ENCODE data around the gene MCAT.
"Not testable (repeated sequence)": the region's sequence is repeated elsewhere in the genome, so short reads cannot be mapped to it uniquely, and the experiment has no call there.

MCAT gene

GRCh38 chr22:43154887-43155536 lies 11.8 kb upstream of the MCAT start:
- no peak for DNase-seq (ENCODE audit: low read depth in 4 of 4, low spot score in 1 of 4)

- no peak for DNase-seq (ENCODE audit: low read depth in 4 of 4, low spot score in 1 of 4)
Observed at GRCh38 chr22:43153899-43154298, 10.7 kb upstream of the MCAT start.

DNA sequence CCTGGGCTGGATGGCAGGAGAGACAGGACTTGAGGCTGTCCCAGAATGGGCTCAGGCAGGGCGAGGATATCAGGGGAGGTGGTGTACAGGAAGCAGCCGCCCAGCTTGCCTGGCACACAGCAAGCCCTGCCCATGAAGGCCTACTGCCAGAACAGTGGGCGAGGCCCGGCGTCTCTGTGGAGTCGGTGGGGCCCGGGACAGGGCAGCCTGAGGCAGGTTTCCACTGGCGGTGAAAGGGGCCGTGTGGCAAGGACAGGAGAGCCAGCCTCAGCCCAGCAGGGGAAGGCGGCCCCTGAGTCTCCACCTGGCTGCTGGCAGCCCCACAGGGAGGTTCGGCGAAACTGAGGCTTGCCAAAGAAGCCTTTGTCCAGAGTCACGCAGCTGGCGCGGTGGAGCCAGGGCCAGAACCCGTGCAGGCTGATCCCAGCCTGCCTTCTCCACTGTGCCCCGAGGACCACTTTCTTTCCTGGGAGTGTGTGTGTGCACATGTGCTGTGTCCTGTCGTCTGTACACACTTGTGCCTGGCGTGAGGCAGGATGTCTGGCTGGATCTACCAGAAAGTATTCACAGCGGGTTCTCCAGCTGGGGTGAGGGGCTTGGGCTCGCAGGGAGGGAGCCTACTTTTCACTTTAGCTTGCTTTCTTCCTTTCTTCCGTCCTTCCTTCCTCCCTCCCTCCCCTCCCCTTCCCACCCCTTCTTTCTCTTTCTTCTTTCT lies 9.3 kb upstream of the MCAT start:
- peak; percentile 25 to 43 (median 30) for DNase-seq (ENCODE audit: low read depth in 4 of 4, low spot score in 1 of 4)

- no peak for DNase-seq (ENCODE audit: low read depth in 4 of 4, low spot score in 1 of 4)
Observed at GRCh38 chr22:43152003-43152356, 8.8 kb upstream of the MCAT start.

- DNase-seq (ENCODE audit: low read depth in 4 of 4, low spot score in 1 of 4): peak; percentile 28 to 44 (median 42)
Observed at GRCh38 chr22:43151251-43152002, 8.2 kb upstream of the MCAT start, which contains the start of gene TSPO. TSS of gene TSPO (plus strand) at chr22:43151559. CDS start at chr22:43159239, 7,680 bp downstream.

DNA sequence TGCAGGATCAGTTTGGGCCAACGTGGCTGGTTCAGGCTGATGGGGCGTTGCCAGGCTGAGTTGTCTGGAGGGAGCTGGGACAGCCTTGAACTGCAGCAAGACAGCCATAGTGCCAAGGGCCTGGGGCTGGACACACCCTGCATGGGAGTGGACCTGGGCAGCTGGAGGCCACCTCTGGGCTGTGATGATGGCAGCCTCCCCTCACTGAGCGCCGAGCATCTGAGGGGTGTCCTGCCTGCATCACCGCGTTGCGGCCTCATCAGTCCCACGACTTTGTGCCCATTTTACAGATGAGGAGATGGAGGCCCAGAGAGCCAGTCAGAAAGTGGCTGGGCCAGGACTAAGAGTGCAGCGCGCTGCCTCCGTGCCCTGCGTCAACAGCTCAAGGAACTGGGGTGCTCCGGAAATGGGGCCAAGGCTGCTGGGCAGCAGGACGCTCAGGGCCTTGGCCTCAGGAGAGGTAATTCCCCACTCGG lies 7.6 kb upstream of the MCAT start:
- DNase-seq (ENCODE audit: low read depth in 4 of 4, low spot score in 1 of 4): no peak

DNA sequence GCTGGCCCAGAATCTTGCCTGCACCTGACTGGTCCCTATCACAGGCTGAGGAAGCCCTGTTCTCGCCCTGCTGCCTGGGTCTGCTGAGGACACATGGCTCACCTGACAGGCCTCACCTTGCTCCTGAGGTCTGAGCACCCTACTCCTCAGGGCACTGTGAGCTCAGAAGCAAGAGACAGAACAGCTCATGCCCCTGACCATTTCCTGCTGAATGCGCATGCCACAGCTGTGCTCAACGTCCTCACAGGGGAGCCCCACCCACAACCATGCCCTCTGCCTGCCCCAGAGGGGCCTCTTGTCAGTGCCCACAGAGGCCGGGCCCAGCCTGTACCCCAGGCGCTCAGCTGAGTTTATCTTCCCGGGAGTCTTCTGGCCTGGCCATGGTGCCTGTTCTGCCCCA lies 5.4 kb upstream of the MCAT start:
- no peak for DNase-seq (ENCODE audit: low read depth in 4 of 4, low spot score in 1 of 4)

- DNase-seq (ENCODE audit: low read depth in 4 of 4, low spot score in 1 of 4): no peak
Observed at GRCh38 chr22:43147821-43148220, 4.6 kb upstream of the MCAT start.

DNA sequence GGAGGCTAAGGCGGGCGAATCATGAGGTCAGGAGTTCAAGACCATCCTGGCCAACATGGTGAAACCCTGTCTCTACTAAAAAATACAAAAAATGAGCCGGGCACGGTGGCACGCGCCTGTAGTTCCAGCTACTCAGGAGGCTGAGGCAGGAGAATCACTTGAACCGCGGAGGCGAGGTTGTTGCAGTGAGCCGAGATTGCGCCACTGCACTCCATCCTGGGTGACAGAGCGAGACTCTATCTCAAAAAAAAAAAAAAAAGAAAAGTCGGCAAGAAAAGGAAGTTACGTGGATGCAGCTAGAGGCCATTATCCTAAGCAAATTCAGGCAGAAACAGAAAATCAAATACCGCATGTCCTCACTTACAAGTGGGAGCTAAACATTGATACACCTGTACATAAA lies 3.1 kb upstream of the MCAT start:
- DNase-seq (ENCODE audit: low read depth in 4 of 4, low spot score in 1 of 4): not testable (repeated sequence)

GRCh38 chr22:43145371-43145770 lies 2.2 kb upstream of the MCAT start:
- DNase-seq (ENCODE audit: low read depth in 4 of 4, low spot score in 1 of 4): not testable (repeated sequence)

DNA sequence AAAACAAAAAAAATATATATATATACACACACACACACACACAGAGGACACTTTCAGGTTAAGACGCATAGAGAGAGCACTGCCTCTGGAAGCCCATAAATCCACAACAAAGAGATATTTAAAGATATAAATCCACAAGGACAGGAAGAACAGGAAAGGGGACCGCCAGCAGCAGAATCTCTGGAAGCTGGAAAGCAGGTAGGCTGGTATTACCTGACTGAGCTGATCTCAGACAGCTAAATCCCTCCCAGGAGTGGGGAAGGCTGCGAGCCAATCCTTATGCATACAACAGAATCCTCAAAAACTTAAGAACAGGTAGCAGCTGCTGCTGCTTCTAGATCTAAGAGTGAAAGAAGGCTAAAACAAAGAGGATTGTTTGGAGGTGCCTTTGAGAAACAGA lies 1.8 kb upstream of the MCAT start:
- no peak for DNase-seq (ENCODE audit: low read depth in 4 of 4, low spot score in 1 of 4)

DNA sequence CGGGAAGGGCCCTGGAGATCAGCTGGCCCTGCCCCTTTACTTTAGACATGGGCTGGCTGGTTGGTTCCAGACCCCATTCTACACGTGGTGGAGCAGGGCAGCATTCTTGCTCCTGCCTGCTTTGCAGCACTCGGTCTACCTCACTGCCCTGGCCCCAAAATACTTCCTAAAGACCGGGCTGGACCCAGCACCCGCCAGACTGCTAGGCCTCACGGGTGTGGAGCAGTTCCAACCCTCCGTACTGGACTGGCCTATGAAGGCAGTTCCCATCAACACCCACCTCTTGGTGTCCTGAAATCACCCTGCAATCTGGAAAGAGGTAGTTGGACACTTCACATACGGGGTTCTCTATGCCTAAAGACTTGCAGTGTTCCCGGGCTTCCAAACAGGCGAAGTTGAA lies 6.4 kb downstream of the MCAT start:
- no peak for DNase-seq (ENCODE audit: low read depth in 4 of 4, low spot score in 1 of 4)

DNA sequence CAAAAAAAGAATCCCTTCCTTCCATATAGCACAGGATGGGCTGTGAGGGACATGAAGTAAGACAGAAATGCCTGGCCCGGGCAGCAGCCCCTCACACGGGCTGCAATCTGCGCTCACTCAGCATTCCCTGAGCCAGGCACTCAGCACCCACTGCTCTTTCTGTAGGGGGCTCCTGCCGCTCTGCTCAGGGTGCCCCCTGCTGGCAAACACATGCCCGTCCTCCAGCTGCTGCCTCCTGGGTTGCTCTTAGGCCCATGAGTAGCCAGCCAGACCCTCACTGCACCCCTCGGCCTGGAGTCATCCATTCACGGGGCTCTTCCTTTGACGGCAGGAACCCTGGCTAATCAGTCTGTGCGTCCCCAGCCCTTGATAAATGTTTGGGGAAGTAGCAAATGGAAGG lies 6.9 kb downstream of the MCAT start:
- no peak for DNase-seq (ENCODE audit: low read depth in 4 of 4, low spot score in 1 of 4)

DNA sequence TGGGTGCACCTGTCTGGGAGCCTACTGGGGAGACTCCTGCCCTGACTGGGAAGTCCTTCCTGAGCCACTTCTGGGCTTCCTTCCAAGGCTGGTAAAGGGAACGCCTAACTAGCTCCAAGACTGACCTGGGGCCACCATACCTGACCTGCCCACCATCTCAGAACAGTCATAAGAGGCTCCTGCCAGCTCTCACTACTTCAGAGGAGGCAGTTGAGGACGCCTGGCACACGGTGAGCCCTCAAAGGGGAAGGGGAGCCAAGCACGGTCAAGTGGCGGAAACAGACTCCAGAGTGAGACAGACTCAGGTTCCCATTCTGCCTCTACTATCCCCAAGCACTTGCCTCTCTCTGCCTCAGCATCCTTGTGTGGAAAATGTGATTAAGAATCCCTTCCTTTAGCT lies 7.6 kb downstream of the MCAT start:
- DNase-seq (ENCODE audit: low read depth in 4 of 4, low spot score in 1 of 4): no peak

- no peak for DNase-seq (ENCODE audit: low read depth in 4 of 4, low spot score in 1 of 4)
Observed at GRCh38 chr22:43134553-43134952, 8.6 kb downstream of the MCAT start.

DNA sequence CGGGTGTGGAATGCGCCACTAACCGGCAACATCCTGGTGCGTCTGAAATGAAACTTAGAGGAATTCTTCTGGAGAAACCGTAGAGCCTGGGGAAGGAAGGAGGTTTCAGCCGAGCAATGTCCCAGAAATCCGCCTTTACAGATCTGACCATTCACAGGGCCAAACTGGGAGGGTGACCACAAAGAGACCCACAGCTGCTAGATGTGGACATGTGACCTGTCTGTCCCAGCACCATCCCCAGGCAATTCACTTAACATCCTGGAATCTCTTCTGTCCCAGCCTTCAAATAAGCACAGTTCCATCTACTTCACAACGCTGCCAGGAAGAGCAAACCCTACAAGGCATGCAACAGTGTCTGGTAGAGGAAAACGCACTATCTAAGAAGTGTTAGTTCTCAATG lies 9.8 kb downstream of the MCAT start:
- DNase-seq (ENCODE audit: low read depth in 4 of 4, low spot score in 1 of 4): no peak

DNA sequence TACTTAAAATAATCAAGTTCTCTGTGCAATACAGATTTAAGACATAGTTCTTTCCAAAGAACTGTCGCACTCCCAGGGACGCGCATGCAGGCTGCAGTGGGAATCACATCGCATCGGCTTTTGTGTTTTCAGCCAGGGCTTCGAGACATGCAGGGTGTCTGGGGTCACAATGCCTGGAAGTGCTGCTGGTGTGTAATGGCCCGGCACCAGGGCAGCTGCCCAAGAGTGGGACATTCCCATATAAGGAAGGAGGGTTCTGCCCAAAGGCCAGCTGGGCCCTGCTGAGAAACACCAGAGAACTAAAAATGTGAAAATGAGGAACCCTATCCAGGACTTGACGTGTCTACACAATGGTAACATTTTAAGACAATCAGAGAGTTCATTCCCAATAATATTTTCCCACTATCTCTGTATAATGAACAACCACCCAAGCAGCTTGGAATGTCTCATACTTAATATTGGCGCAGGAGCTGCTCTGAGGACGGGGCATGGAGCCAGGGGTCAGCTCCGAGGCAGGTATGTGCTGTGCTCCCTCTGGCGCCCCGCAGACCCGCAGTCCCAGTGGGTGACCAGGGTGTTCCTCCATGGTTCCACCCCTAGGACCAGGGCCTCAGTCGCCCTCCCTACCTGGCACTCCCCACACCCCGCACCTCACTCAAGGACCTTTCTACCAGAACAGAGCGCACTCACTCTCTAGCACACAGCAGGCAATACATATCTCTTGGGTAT lies 11.3 kb downstream of the MCAT start:
- DNase-seq (ENCODE audit: low read depth in 4 of 4, low spot score in 1 of 4): no peak

GRCh38 chr22:43129426-43130425 lies 13.5 kb downstream of the MCAT start:
- no peak for DNase-seq (ENCODE audit: low read depth in 4 of 4, low spot score in 1 of 4)

DNA sequence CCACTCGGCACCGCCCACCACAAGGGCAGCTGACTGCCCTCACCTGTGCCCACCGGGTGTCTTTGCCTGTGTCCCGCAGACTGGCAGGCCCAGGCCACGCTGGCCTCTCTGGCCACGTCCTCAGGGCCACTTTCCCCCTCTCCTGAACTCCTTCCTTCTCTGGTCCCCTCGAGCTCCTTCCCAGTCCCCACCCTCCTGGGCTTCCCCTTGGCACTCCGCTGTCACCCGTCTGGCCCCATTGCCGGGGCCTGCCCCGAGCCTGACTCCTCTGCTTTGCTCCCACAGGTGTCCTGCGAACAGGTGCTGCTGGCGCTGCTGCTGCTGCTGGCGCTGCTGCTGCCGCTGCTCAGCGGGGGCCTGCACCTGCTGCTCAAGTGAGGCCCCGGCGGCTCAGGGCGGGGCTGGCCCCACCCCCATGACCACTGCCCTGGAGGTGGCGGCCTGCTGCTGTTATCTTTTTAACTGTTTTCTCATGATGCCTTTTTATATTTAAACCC lies 14.2 kb downstream of the MCAT start:
- DNase-seq (ENCODE audit: low read depth in 4 of 4, low spot score in 1 of 4): no peak

DNA sequence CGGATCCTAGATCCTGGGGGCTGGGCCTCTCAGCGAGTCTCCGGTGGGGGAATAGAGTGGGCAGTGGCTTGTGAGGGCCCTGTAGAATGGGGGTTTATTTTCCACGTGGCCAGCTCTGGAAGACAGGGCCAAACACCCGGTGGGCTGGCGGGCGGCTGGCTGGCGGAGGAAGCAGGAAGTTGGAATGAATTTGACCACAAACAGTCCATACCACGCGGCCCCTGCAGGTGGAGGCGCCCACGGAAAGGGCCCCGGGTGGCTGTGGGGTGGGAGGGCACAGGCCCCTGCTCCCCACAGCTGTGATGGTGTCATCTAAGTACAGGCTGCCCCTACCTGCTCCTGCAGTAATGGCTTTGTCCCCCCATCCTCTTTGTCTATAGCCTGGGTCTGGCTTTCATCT lies 15.1 kb downstream of the MCAT start:
- DNase-seq (ENCODE audit: low read depth in 4 of 4, low spot score in 1 of 4): no peak

All from stimulated activated CD4-positive, alpha-beta T cell treated with anti-CD3 and anti-CD28 coated beads, Interleukin-1b, Interleukin-23, amount 100 ng/mL, for 24 hours (primary cell).